Activated CD4-positive, alpha-beta T cell treated with anti-CD3 and anti-CD28 coated beads, Interleukin-2, Interleukin-6, amounts not matched to agents 100 ng/mL and 50 ng/mL, durations not matched to agents 16 hours and 8 hours (primary cell): Measurements from ENCODE around the gene CT45A1.
A peak's percentile ranks its signal among the peaks of the same experiment; 100 is the strongest.
"Not testable (repeated sequence)": the region's sequence is repeated elsewhere in the genome, so short reads cannot be mapped to it uniquely, and the experiment has no call there.

Experiments used
- DNase-seq: peaks from one replicate; pipeline ENCODE4 v3.0.0-alpha.2; 2020

The CT45A1 gene

GRCh38 chrX:135713183-135713689 is at the start of gene CT45A1:
Gene CT45A1, plus strand, starts transcription at chrX:135713639. Its CDS starts 5,302 bp downstream, at chrX:135718941.
- DNase-seq, result peak; percentile 44

- not testable (repeated sequence) for DNase-seq
Measured at GRCh38 chrX:135672979-135673378, 40.5 kb upstream of the CT45A1 start.

- DNase-seq, result peak; percentile 14
Measured at GRCh38 chrX:135688137-135688536, 25.3 kb upstream of the CT45A1 start.

- no peak for DNase-seq
Measured at GRCh38 chrX:135695471-135695870, 18.0 kb upstream of the CT45A1 start.

GRCh38 chrX:135697601-135698000 is 15.8 kb upstream of the CT45A1 start:
- DNase-seq, result no peak

GRCh38 chrX:135698924-135699323 is 14.5 kb upstream of the CT45A1 start:
- no peak for DNase-seq

GRCh38 chrX:135707880-135708279 is 5.6 kb upstream of the CT45A1 start:
- peak; percentile 56 for DNase-seq

- DNase-seq, result no peak
Measured at GRCh38 chrX:135713795-135714194, 356 bp downstream of the CT45A1 start.

- not testable (repeated sequence) for DNase-seq
Measured at GRCh38 chrX:135734666-135735065, 21.2 kb downstream of the CT45A1 start.

- DNase-seq, result no peak
Measured at GRCh38 chrX:135737366-135738071, 24.1 kb downstream of the CT45A1 start.

- peak; percentile 54 for DNase-seq
Measured at GRCh38 chrX:135740681-135741149, 27.3 kb downstream of the CT45A1 start.

- DNase-seq, result no peak
Measured at GRCh38 chrX:135741192-135741715, 27.8 kb downstream of the CT45A1 start.

GRCh38 chrX:135744739-135745138 is 31.3 kb downstream of the CT45A1 start:
- not testable (repeated sequence) for DNase-seq

- not testable (repeated sequence) for DNase-seq
Measured at GRCh38 chrX:135768091-135768490, 54.7 kb downstream of the CT45A1 start, which contains the start of gene CT45A3. Gene CT45A3, minus strand, starts transcription at chrX:135768191. Its CDS starts 3,747 bp downstream, at chrX:135764444.
